HG02642 (cell line): Measurements from ENCODE around the gene SPEF2.
"Not testable (repeated sequence)": the region's sequence is repeated elsewhere in the genome, so short reads cannot be mapped to it uniquely, and the experiment has no call there.

Experiments
- ATAC-seq: cut with Tn5 transposase; IDR thresholded peaks from one replicate; pipeline ENCODE4 v1.9.1; 2021; ENCODE audit warnings: mild to moderate bottlenecking; ENCODE audit not compliant: unreplicated experiment, poor library complexity

SPEF2 gene

DNA sequence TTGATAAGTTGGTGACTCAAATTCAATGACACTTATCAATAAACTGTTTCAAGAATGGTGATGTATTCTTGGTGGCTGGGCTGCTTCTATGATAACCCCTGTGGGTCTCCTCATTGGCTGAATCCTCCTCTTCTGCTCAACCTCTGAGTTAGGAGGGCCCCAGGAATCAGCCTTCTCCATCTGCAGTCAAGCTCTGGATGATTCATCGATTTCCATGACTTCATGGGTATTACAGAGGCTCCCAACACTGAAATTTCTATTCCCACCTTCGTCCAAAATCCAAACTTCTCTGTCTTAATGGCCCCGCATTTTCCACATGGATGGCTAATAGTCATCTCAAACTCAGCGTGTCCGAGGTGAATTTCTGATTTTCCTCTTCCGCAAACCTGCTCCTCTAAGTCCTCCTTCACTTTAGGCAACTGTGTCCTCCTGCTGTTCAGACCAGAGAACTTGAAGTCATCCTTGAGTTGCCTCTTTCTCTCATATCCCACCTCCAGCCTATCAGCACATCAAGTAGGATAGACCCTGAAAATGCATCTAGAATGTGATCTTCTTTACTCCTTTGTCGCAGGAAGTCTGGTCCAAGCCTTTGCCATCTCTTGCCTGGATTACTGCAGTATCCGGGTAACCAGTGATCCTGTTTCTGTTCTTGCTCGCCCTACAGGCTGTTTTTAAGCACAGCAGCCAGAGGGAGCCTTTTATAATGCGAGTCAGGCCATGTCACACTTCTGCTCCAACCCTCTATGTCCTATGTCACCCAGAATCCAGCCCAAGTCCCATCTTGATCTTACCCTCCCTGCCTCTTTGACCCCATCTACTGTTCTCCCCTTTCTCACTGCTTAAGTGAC is 197.7 kb downstream of the SPEF2 start:
- no peak for ATAC-seq

DNA sequence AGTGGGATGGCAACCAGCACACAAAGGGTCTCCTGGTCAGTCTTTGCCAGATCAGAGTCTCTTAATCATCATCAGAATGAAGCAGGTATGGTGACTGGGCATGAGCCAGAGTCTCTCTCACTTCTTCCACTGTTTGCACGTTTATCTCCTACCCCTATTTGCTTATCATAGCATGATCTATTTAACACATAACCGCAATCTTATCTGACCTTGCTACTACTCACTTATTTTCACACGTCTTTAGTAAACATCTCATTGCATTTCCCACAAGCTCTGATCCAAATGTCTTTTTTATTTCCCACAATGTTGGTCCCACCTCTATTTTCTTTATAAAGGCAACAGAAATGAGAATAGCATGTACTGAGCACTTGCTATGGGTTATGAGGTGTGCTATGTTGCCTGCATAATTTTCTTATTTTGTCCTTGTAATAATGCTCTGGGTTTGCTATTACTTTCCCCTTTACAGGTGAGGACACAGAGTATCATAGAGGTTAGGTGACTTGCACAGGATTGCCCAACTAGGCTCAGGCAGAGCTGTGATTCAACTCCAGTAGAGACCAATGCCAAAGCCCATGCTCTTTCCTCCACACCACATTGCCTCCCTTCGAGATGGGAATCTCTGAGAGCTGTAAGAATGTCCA is 199.3 kb downstream of the SPEF2 start:
- ATAC-seq, result no peak

DNA sequence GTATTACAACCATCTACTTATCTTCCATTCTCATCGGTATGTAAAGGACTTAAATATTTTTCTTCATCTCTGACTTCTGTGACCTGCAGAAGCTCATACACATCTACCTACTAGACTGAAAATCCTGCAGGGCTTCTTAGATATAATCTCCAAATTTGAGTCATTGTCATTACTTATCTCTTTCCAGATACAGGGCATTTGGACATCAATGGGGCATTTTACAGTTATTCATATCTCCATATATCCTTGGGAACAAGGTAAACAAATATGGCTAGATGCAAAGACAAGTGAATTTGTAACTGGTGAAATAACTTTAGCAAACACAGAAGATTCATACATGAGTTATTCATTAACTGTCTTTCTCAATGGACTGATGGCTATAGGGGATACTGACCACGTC is 201.4 kb downstream of the SPEF2 start:
- ATAC-seq, result no peak

DNA sequence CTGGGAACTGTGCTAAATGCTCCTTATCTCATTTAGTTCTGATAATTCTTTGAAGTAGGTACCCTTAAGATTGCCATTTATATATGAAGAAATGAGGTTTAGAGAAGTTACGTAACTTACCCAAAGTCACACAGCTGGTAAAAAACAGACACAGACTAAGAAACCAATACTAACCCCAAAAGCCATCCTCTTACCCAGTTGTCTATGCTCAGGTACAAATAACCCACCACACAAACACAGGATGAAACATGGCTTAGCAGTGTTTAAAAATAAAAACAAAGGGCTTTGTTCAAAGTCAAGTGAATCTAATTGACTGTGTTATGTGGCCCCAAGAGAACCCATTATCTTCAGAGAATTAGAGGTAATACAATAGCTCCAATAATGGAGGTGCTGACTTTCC is 202.0 kb downstream of the SPEF2 start:
- ATAC-seq, result no peak

DNA sequence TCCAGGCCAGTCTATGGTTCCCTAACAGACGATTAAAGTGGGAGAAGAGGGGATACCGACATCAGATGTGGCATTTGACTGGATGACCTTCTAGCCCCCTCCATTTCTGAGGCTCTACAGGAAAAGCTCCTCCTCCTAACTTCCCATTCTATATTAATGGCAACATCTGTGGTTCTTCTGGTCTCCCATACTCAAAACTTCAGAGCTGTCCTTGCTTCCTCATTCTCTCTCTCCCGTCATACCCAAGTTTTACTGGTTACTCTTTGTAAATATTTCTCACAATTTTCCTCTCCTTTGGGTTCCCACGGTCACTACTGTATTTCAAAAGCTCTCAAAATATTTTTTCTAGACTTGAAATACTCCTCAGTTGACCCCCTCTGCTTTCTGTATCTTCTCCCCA is 203.1 kb downstream of the SPEF2 start:
- no peak for ATAC-seq

DNA sequence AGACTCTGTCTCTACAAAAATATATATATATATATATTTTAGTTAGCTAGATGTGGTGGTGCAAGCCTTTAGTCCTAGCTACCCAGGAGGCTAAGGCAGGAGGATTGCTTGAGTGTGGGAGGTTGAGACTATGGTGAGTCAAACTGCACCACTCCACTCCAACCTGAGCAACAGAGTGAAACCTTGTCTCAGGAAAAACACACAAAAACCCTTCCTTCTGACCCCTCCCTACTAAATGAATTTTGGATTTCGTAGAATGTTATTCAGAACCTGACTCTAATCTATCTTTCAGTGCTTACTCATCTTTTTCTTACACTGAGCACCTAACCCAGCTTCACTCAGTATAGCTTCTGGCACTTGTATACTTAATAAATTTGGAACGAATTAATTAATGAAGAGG is 203.8 kb downstream of the SPEF2 start:
- no peak for ATAC-seq

DNA sequence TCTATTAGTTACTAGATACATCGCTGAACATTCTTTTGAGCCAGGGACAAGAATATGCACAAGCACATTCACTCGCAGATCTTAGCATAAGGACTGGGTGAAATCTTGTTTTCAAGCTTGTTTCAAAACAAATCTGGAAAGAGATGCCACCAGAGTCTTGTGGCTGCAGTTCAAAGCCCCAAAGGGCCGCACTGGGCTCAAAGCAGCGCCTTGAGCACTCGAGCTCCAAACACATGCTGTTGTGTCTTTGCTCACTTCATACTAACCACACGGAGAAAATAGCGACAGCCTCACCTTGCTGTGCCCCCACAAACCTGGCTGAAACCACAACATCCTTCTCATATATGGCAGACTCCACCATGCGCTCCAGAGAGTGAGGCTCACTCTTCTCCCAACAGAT is 204.8 kb downstream of the SPEF2 start:
- ATAC-seq, result no peak

DNA sequence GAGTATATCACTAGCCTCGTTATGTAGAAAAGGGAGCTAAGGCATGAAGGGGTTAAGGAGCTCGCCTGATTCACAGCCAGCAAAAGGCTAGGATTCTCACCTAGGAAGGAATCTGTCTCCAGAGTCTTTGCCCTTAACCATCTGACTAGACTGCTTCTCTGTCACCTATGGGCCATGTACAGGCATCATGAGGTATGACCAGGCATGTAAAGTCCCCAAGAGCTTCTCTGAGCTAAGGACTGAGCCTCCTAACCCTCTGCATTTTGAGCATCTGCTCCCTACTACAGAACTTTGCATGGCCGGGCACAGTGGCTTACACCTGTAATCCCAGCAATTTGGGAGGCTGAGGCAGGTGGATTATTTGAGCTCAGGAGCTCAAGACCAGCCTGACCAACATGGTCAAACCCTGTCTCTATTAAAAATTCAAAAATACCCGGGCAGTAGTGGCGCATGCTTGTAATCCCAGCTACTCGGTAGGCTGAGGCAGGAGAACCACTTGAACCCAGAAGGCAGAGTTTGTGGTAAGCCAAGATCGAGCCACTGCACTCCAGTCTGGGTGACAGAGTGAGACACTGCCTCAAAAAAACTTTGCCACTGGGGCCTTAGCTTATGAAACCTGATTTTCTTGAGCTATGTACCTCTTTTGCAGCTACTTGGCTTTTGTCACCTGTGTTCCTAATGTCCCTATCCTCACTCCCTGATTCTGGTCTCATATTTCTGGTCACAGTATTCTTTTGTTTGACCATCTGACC is 205.9 kb downstream of the SPEF2 start:
- ATAC-seq, result no peak

DNA sequence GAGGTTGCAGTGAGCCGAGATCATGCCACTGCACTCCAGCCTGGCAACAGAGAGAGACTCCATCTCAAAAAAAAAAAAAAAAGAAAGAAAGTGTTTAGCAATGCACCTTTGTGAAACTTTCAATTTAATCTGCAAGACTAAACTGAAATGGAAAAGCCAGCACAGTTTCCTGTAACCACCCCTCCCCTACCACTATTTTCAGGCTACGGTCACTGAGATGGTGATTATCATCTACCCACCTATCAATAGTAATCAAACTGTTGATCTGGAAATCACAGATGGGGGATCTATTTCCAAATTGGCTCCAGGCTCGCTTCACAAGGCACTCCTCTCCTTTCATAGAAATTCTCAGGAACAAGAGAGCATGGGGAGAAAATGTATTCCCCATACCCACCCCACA is 208.4 kb downstream of the SPEF2 start:
- no peak for ATAC-seq

DNA sequence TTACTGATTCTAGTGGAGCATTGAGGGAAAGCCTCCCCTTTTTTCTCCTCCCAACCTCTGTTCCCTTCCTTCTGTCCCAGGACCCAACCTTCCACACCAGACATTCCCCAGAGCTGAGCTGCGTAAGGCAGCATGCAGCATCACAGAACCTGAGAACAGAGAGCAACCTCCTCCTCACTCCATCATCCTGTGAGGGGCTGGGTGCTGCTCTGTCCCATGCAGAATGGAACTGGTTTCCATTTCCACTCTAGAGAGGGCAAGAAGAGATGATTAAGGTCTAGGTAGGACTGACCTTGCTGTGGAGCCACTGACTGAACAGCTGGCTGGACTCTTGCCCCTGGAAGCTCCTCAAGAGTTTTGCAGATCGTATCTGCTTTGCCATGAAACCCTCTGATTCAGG is 208.9 kb downstream of the SPEF2 start:
- no peak for ATAC-seq

DNA sequence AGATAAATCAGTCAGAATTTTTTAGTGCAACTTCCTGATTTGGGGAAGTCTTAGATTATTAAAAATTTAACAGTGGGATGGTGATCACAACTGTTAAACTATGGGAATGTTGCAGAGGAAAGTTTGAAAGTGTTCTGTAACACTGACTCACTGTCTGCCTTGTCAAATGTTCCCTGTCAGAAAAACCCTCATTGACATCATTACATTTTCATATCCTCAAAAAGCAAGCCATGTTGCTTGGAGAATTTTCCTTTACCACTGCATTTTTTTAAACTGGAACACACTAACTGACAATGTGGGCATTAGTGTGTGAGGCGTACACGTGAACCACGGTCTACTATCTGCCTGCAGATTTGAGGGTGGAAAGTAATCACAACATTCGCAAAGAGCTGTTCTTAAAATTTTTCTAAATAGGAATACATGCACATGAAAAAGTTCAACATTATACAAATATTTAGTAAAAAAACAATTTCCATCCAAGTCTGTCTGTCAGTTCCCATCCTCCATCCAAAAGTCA is 210.5 kb downstream of the SPEF2 start:
- no peak for ATAC-seq

DNA sequence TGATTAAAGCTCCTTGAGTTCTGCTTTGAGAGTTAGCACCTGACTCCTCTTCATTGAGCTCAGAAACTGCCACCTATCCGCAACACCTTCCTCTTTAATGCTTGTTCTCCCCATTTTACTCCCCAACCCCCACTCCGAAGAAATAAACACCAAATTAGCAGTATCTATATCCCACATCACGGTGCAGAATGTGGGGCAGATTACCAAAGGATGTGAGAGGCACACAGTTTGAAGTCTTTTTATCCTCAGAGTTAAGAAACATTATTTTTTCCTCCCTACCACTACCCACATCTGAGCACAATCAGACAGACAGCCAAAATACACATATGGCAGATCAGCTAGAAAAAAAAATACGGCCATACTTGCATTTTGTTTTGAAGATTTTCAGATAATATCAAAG is 212.9 kb downstream of the SPEF2 start:
- ATAC-seq, result no peak

DNA sequence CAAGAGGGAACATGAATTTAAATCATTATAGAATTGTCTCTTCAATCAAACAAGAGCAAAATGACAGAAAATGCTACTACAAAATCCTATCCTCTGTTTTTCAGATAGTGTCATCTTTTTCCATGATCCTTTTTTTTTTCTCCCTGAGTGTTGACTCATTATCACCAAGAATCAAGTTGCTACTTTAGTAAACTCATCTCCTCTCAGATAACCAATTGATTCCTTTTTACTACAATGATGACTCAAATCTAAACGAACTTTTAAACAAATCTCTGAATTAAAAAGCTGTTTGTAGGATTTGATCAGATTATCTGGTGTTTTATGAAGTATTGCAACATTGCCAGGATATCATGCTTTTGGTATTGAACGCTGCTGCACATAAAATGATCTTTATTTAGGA is 215.1 kb downstream of the SPEF2 start:
- ATAC-seq, result no peak

DNA sequence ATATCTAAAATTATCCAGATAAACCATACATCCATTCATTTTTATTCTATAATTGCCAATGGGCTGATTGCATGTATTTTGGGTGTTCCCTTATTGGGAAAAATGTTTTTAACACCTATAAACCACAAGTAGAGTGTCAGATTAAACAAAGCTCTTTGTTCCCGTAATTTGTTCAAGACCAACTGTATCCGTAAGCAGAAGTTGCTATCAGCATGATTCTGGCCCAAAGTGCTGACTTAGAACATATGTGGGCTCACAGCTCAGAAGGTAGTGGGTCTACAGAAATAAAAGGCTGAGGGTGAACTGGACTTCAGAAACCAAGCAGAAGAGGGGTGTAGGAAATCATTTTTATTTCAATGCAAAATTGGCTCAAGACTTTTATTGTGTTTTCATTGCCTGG is 215.6 kb downstream of the SPEF2 start:
- ATAC-seq, result no peak

DNA sequence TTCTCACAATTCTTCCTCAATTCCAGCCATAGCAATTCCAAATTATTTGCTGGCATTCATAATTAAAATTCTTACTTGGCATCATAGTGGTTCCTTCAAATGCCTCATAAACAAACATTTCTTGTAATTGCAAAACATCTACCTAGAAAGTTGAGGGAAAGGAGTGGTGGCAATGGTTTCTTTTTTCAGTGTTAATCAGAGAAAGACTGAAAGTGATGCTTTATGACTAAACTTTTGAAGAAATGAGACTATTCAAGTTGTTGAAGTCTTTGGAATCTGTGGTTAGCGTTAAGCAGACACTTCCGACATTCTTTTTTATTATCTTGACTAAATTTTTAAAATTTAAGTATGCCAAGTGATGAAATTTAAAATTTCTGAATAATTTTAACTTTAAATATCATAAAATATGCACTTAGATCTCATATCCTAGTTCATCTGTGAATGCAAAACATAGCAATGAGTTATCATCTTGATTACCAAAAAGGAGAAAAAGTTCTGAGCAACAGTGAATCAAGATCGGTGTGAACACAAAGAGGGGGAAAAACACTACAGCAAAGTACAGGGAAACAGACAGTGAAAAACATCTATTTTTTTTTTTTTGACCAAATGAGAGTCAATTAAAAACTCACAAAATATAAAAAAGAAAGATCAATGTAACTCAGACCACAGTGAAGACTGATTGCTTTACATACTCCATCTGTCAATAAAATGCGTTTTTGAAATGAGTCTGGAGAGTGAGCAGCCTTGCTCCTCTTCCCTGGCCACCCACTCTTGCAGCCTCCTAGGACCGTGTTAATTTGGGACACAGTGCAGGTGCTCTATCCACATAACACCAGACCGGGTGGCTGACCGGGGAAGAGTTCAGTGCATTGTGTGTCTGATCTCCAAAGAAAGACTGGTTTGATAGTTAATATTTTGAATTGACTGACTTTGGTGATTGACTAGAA is 218.4 kb downstream of the SPEF2 start:
- no peak for ATAC-seq

DNA sequence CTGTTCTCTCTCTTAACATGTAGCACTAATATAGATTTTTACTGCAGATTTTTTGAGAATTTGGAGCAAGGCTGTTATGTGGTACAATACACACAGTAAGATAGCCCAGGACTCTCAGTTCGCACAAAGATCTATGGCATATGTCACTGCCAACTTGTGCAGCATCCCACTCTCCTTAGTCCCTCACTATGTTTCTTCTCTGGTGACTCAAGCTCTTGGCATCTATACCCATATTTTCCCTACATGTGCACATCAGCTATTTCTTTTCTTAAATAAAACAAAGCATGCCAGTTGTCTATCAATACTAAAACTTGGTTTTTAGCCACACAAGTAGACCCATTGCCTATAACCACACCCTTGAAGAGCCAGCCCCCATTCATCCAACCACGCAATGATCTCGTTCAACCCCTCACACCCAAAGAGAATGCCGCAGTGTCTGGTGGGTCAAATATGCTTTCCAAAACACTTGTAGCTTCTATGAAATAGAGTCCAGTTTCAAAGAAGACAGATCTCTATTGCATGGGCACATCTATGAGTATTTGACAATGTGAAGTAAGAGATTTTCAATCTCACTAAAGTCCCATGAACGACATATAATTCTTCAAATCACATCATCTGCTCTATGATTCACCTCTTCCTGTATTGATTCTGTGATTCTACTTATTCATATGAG is 220.8 kb downstream of the SPEF2 start:
- no peak for ATAC-seq

DNA sequence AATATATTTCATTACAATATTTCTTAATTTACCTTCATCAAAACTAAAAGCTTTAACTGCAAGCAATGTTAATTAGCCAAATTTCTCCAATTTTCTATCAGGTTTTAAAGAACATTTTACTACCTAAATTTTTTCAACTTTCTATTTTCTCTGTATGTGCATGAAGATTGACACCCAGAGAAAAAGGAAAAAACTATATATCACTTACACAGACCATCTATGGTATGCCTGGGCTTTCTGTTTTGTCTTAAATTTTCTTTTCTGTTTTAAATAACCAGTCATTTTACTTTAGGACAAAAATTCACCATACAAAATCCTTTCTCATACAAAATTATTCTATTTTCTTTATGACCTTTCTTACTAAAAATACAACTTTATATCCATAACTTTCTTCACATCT is 225.2 kb downstream of the SPEF2 start:
- ATAC-seq, result no peak

DNA sequence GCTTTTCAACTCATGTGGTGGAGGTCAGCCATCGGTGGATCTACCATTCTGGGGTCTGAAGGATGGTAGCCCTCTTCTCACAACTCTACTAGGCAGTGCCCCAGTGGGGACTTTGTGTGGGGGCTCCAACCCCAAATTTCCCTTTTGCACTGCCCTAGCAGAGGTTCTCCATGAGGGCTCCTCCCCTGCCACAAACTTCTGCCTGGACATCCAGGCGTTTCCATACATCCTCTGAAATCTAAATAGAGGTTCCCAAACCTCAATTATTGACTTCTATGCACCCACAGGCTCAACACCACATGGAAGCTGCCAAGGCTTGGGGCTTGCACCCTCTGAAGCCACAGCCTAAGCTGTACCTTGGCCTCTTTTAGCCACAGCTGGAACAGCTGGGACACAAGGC is 227.8 kb downstream of the SPEF2 start:
- ATAC-seq, result not testable (repeated sequence)

DNA sequence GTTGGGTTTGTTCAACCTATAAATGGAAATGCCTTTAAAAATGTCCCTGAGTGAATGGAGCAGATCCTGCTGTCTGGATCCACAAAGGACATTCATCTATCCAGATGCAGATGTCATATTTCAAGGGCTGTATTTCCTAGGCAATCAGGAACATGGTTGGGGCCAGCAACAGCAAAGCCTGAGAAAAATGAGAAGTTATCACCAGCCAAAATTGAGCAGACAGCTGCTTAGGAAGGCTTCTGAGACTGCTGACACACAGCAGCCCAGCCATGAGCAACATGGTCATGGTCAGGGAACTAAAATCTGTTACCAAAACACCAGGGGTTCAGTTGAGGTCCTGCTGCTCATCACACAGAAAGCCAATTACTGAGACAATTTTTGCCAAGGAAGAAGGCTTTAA is 229.8 kb downstream of the SPEF2 start:
- no peak for ATAC-seq

DNA sequence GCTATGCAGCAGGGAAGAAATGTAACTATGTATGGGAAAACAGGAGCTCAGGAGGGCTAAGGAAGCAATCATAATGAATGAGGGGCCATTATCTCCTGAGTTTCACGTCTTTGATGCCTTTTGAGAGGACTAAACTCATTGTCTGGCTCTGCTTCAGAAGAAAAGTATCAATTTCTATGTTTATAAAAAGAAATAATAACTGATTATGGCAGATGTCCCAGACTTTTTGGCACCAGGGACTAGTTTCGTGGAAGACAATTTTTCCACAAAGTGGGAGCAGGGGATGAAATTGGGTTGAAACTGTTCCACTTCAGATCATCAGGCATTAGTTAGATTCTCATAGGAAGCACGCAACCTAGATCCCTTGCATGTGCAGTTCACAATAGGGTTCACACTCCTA is 230.3 kb downstream of the SPEF2 start:
- ATAC-seq, result no peak
